RWPE1 (cell line): ENCODE measurements around the gene PIP4K2A.
"Not testable (repeated sequence)": the region's sequence is repeated elsewhere in the genome, so short reads cannot be mapped to it uniquely, and the experiment has no call there.

Source experiments
- CTCF ChIA-PET: fragments of 350-600 bp; sonication (Branson Sonifier 250); formaldehyde crosslinking; extraction: SDS; loops from one replicate; lab custom pipeline; 2021; lab: Yijun Ruan, JAX
- POLR2A ChIA-PET: fragments of 400-600 bp; formaldehyde crosslinking; extraction: SDS; loops from one replicate; lab custom pipeline; 2020; ENCODE audit warnings: antibody characterized with exemption; ENCODE audit not compliant: low non-redundant PET; lab: Yijun Ruan, JAX
- DNase-seq: peaks from one replicate; pipeline ENCODE4 v3.0.0; 2012; ENCODE audit warnings: low spot score
- H3K27ac ChIP-seq: fragments of 450-650 bp; 2 replicates; pipeline ENCODE4 v1.5.1; 2017
- TF ChIP-seq, protein P1 (sequence below): fragments of 450-650 bp; conservative IDR thresholded peaks from 2 replicates; pipeline ENCODE4 v1.5.1; 2017; ENCODE audit warnings: low read depth, mild to moderate bottlenecking

Gene PIP4K2A

DNA sequence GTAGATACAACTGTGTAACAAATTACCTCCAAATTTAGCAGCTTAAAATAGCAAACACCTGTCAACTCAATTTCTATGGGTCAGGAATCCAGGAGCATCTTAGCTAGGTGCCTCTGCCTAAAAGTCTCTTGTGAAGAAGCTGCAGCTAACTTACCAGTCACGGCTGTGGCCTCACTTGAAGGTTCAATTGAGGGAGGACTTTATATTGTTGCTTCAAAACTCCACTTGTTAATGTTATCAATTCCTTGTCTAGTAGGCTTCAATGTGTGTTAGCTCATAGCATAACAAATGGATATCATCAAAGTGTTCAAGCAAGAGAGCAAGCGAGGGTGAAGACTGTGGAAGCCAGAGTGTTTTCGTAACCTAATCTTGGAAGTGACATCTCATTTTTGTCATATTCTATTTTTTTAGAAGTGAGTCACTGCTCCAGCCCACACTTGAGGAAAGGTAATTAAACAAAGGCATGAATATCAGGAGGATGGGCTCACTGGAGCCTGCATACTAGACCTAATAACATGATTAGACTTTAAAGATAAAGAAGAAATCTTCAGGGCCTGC, 196.1 kb downstream of the PIP4K2A start:
- CTCF ChIA-PET: interaction anchor here (1.0 kb wide), 1 partner anchor 470 kb away, joined by 3 read pairs; no protein-coding TSS in a partner anchor
- DNase-seq: no peak
- TF ChIP-seq, protein P1, sequence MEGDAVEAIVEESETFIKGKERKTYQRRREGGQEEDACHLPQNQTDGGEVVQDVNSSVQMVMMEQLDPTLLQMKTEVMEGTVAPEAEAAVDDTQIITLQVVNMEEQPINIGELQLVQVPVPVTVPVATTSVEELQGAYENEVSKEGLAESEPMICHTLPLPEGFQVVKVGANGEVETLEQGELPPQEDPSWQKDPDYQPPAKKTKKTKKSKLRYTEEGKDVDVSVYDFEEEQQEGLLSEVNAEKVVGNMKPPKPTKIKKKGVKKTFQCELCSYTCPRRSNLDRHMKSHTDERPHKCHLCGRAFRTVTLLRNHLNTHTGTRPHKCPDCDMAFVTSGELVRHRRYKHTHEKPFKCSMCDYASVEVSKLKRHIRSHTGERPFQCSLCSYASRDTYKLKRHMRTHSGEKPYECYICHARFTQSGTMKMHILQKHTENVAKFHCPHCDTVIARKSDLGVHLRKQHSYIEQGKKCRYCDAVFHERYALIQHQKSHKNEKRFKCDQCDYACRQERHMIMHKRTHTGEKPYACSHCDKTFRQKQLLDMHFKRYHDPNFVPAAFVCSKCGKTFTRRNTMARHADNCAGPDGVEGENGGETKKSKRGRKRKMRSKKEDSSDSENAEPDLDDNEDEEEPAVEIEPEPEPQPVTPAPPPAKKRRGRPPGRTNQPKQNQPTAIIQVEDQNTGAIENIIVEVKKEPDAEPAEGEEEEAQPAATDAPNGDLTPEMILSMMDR: no peak
- H3K27ac ChIP-seq: no peak overlapping the region
- POLR2A ChIA-PET: no interaction called here

DNA sequence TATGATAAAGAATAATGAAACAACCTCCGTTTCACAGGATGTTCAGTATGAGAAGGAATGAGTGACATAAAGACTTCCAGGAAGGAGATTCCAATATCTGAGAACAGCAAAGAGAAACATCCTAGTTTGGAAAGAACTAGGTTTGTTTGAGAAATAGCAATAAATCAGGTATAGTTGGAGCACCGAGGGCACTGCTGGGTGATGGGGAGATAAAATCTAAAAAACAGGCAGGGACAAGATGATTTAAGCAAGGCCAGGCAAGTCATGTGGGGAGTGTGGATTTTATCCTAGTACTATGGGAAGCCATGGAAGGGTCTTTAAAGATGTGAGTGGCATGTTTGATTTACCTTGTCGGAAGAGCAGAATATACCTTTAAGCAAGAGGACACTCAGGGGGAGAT, 199.4 kb downstream of the PIP4K2A start:
- CTCF ChIA-PET: no interaction called here
- POLR2A ChIA-PET: no interaction called here

DNA sequence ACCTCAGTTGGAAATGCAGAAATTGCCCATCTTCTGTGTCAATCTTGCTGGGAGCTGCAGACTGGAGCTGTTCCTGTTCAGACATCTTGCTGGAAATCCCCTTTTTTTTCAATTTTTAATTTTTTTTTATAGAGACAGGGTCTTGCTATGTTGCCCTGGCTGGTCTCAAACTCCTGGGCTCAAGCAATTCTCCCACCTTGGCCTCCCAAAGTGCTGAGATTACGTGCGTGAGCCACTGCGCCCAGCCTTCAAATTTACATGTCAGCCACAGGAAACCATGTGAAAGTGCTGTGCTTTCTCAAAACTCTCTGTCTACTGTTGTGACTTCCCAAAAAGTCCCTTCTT, 200.0 kb downstream of the PIP4K2A start:
- POLR2A ChIA-PET, H3K27ac ChIP-seq, CTCF ChIA-PET, DNase-seq: not testable (repeated sequence)

More for the DNA sequence above, 199.4 kb downstream of the PIP4K2A start:
- TF ChIP-seq, protein P1: no peak
- no peak overlapping the region for H3K27ac ChIP-seq
- no peak for DNase-seq

DNA sequence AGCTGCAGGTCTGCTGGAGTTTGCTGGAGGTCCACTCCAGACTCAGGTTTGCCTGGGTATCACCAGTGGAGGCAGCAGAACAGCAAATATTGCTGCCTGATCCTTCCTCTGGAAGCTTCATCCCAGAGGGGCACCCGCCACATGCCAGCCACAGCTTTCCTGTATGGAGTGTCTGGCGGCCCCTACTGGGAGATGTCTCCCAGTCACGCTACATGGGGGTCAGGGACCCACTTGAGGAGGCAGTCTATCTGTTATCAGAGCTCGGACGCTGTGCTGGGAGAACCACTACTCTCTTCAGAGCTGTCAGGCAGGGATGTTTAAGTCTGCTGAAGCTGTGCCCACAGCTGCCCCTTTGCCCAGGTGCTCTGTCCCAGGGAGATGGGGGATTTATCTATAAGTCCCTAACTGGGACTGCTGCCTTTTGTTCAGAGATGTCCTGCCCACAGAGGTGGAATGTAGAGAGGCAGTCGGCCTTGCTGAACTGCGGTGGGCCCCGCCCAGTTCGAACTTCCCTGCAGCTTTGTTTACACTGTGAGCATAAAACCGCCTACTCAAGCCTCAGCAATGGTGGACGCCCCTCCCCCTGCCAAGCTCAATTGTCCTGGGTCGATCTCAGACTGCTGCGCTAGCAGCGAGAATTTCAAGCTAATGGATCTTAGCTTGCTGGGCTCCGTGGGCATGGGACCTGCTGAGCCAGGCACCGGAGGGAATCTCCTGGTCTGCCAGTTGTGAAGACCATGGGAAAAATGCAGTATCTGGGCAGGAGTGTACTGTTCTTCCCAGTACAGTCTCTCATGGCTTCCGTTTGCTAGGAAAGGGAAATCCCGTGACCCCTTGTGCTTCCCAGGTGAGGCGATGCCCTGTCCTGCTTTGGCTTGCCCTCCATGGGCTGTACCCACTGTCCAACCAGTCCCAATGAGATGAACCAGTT, 200.6 kb downstream of the PIP4K2A start:
- H3K27ac ChIP-seq, POLR2A ChIA-PET, DNase-seq, CTCF ChIA-PET: not testable (repeated sequence)

DNA sequence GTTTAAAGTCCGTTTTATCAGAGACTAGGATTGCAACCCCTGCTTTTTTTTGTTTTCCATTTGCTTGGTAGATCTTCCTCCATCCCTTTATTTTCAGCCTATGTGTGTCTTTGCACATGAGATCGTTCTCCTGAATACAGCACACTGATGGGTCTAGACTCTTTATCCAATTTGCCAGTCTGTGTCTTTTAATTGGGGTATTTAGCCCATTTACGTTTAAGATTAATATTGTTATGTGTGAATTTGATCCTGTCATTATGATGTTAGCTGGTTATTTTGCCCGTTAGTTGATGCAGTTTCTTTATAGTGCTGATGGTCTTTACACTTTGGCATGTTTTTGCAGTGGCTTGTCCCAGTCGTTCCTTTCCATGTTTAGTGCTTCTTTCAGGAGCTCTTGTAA, 202.4 kb downstream of the PIP4K2A start:
- H3K27ac ChIP-seq, POLR2A ChIA-PET, DNase-seq: not testable (repeated sequence)
- CTCF ChIA-PET: interaction anchor here (0.7 kb wide), 1 partner anchor 623 kb away, joined by 3 read pairs; no protein-coding TSS in a partner anchor

DNA sequence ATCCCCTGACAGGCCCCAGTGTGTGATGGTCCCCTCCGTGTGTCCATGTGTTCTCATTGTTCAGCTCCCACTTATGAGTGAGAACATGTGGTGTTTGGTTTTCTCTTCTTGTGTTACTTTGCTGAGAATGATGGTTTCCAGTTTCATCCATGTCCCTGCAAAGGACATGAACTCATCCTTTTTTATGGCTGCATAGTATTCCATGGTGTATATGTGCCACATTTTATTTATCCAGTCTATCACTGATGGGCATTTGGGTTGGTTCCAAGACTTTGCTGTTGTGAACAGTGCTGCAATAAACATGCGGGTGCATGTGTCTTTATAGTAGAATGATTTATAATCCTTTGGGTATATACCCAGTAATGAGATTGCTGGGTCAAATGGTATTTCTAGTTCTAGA, 206.2 kb downstream of the PIP4K2A start:
- CTCF ChIA-PET, H3K27ac ChIP-seq, POLR2A ChIA-PET, DNase-seq: not testable (repeated sequence)

DNA sequence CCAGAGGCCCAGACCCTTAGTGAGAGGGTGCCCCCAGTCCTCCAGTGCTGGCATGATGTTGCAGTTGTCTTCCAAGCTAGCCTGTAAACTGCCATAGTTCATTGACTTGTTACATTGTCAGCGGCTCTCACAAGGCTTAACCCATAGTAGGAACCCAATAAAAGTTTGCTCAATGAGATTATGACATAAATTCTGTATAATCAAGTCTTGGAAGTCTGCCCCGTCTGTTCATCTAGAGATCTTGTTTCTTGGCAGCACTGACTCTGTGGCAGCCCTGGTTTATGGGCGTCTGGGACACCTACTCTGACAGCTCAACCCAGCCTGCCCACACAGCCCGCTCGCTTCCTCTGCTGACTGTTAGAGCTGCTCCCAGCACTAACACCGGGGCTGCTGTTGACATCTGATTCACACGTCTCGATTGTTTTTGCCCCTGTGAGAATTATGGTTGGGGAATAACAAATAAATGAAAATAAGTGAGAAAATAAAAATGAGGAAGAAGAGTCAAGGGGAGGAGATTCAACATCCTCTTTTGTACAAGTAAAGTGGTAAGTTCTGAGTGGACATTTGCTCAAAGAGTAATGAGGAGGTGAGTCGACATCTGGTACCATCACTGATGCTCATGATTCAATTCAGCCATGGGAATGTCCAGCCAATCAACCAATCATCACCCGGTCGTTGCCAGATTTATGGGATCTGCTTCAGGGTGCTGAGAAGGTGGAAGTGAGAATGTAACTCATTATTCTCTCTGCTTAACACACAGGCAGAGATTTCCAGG, 208.3 kb downstream of the PIP4K2A start:
- ChIA-PET POLR2A (no interaction called here), CTCF (no interaction called here)
- H3K27ac ChIP-seq: no peak overlapping the region
- TF ChIP-seq, protein P1: no peak
- no peak for DNase-seq

DNA sequence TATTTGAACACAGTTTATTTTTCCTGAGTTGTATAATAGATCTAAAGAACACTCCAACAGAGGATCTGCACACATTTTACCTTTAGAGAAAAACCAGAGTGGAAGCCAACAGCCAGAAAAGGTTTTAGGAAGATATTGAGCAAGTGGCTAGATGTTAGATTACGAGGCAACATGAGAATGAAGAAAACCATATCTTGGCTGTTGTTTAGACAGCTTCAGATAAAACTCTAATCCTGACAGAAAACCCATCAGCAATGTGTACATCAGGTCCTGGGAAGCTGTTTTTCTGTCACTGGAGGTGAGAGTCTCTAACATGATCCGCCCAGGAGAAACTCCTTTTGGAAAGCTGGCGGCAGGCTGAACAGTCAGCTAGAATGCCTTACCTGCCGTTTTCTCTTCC, 209.6 kb downstream of the PIP4K2A start:
- TF ChIP-seq, protein P1: no peak
- CTCF ChIA-PET: no interaction called here
- POLR2A ChIA-PET: no interaction called here
- DNase-seq: no peak
- H3K27ac ChIP-seq: no peak overlapping the region
